AG04450 (cell line): ENCODE data around the gene KIF22. TPM values are rescaled to one million over a fixed set of nuclear protein-coding genes. Genes with fewer than 3 reads are reported as not detected.

Experiments used
- CTCF ChIA-PET: fragments of 300-600, 350-600 bp; formaldehyde crosslinking; extraction: SDS; loops from one replicate; lab custom pipeline; 2022; ENCODE audit warnings: antibody characterized with exemption, inconsistent platforms; lab: Charles Lee
- POLR2A ChIA-PET: fragments of 350-600 bp; formaldehyde crosslinking; extraction: SDS; loops from one replicate; lab custom pipeline; 2021; ENCODE audit warnings: antibody characterized with exemption, inconsistent platforms; lab: Yijun Ruan, JAX
- DNase-seq: peaks from one replicate; pipeline ENCODE4 v3.0.0-alpha.2; 2011; ENCODE audit warnings: low read depth, low spot score
- H3K27ac ChIP-seq: one replicate; pipeline ENCODE4 v1.5.1; 2012; ENCODE audit warnings: low read depth, low read length, control low read depth
- H3K27me3 ChIP-seq: one replicate; pipeline ENCODE4 v1.6.0; 2012; ENCODE audit warnings: low read length; ENCODE audit not compliant: control insufficient read depth, insufficient read depth
- H3K4me3 ChIP-seq: 2 replicates; pipeline ENCODE4 v1.5.1; 2011; ENCODE audit warnings: mild to moderate bottlenecking, low read depth, low read length, control low read depth
- H3K9me3 ChIP-seq: 2 replicates; pipeline ENCODE4 v1.5.1; 2012; ENCODE audit warnings: low read length; ENCODE audit not compliant: control insufficient read depth, insufficient read depth
- polyA plus RNA-seq: library from polyadenylated mRNA; depleted of rRNA; stranded (reverse); fragments of >200 nt; gene quantifications from 2 replicates; pipeline ENCODE4 v1.2.3, GENCODE V29; 2011
- TF ChIP-seq, protein P1 (sequence below): IDR thresholded peaks from 2 replicates; pipeline ENCODE4 v1.5.1; 2011; ENCODE audit warnings: low read depth, low read length, control low read depth, inconsistent platforms

KIF22 gene
- polyA plus RNA-seq, 1 experiment = 14.1 TPM

- CTCF ChIA-PET = interaction anchor here (2.6 kb wide), 1 partner anchor 11 kb away, joined by 21 read pairs; no protein-coding TSS in a partner anchor
Measured at GRCh38 chr16:29837841-29838240, 47.3 kb downstream of the KIF22 start.

DNA sequence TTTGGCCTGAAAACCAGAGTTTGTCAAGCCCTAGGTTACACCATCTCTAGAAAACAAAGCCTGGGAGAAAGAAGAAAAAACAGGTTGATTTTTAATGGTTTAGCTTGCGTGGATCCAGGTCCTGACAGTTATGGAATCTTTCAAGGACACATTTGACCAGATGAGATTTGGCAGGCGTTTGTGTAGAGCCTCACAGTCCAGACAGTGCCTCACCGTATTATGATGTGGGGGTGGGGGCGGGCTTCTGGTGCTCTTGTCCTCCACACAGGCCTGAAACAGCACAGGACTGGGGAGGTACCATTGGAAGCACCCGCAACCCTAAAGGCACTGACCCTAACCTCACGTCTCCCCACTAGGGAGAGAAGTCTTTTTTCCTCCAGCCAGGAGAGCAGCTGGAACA is 49.3 kb downstream of the KIF22 start:
- Histone ChIP-seq H3K27me3 (no peaks in the 10 kb centered on the region), H3K4me3 (no peak overlapping the region), H3K27ac (no peak overlapping the region), H3K9me3 (no peaks in the 10 kb centered on the region; the same call in 1 of the 2 replicates)
- ChIA-PET POLR2A (interaction anchor here (0.7 kb wide), 1 partner anchor 578 kb away, joined by 11 read pairs; no protein-coding TSS in a partner anchor), CTCF (interaction anchor here (0.9 to 2.6 kb wide), 2 partner anchors 9 to 19 kb away, joined by 3 to 21 read pairs; no protein-coding TSS in a partner anchor)
- no peak for DNase-seq
- TF ChIP-seq, protein P1, sequence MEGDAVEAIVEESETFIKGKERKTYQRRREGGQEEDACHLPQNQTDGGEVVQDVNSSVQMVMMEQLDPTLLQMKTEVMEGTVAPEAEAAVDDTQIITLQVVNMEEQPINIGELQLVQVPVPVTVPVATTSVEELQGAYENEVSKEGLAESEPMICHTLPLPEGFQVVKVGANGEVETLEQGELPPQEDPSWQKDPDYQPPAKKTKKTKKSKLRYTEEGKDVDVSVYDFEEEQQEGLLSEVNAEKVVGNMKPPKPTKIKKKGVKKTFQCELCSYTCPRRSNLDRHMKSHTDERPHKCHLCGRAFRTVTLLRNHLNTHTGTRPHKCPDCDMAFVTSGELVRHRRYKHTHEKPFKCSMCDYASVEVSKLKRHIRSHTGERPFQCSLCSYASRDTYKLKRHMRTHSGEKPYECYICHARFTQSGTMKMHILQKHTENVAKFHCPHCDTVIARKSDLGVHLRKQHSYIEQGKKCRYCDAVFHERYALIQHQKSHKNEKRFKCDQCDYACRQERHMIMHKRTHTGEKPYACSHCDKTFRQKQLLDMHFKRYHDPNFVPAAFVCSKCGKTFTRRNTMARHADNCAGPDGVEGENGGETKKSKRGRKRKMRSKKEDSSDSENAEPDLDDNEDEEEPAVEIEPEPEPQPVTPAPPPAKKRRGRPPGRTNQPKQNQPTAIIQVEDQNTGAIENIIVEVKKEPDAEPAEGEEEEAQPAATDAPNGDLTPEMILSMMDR = no peak

More at GRCh38 chr16:29837841-29838240, 47.3 kb downstream of the KIF22 start:
- no peak overlapping the region for H3K27ac ChIP-seq
- no peaks in the 10 kb centered on the region for H3K27me3 ChIP-seq
- DNase-seq = no peak
- H3K9me3 ChIP-seq = no peaks in the 10 kb centered on the region; the same call in 1 of the 2 replicates
- POLR2A ChIA-PET = interaction anchor here (1.4 kb wide), 1 partner anchor 18 kb away, joined by 4 read pairs; the partner anchor contains the start of gene MVP
- no peak overlapping the region for H3K4me3 ChIP-seq
- TF ChIP-seq, protein P1 = no peak

GRCh38 chr16:29840240-29840639 is 49.7 kb downstream of the KIF22 start:
- H3K27ac ChIP-seq = no peak overlapping the region
- ChIA-PET POLR2A (interaction anchor here (0.7 kb wide), 1 partner anchor 577 kb away, joined by 11 read pairs; no protein-coding TSS in a partner anchor), CTCF (interaction anchor here (2.6 kb wide), 1 partner anchor 8 kb away, joined by 21 read pairs; no protein-coding TSS in a partner anchor)
- TF ChIP-seq, protein P1 = no peak
- no peak overlapping the region for H3K4me3 ChIP-seq
- DNase-seq = no peak
- H3K27me3 ChIP-seq = no peaks in the 10 kb centered on the region
- no peaks in the 10 kb centered on the region; the same call in 1 of the 2 replicates for H3K9me3 ChIP-seq

DNA sequence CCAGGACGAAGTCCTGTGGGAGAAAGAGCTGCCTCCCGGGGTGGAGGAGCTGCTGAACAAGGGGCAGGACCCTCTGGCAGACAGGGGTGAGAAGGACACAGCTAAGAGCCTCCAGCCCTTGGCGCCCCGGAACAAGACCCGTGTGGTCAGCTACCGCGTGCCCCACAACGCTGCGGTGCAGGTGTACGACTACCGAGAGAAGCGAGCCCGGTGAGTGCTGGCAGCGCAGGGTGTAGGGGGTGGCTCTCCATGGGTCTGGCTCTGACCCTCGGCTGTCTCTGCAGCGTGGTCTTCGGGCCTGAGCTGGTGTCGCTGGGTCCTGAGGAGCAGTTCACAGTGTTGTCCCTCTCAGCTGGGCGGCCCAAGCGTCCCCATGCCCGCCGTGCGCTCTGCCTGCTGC is 51.1 kb downstream of the KIF22 start:
- CTCF ChIA-PET = no interaction called here
- DNase-seq = no peak
- H3K27me3 ChIP-seq = no peaks in the 10 kb centered on the region

More for the DNA sequence above, 51.1 kb downstream of the KIF22 start:
- TF ChIP-seq, protein P1 = no peak
- no peak overlapping the region for H3K4me3 ChIP-seq
- POLR2A ChIA-PET = interaction anchor here (1.0 kb wide), 1 partner anchor 11 kb away, joined by 4 read pairs; no protein-coding TSS in a partner anchor
- H3K27ac ChIP-seq = no peak overlapping the region
- H3K9me3 ChIP-seq = no peaks in the 10 kb centered on the region; the same call in 1 of the 2 replicates
